ENCODE results near the gene NDC1. TPM values are rescaled to one million over a fixed set of nuclear protein-coding genes. Genes with fewer than 3 reads are reported as not detected.

NDC1 gene
- total RNA-seq, 2 donors from 2014 or later = 32.4 to 38.7 TPM

GRCh38 chr1:53737648-53738204 lies 100.4 kb downstream of the NDC1 start:
- Mint-ChIP-seq H3K27me3 (ENCODE audit: insufficient read depth) (peaks cover 53% of the 10 kb centered on the region), H3K27ac (no peak overlapping the region), H3K4me1 (peaks cover 20% of the 10 kb centered on the region), H3K9me3 (peaks cover 2% of the 10 kb centered on the region), H3K4me3 (peak overlapping the region; percentile 52), H3K36me3 (ENCODE audit: low read depth) (no peaks in the 10 kb centered on the region)
- TF ChIP-seq CTCF (conservative IDR thresholded peaks at IDR 0.05) = no peak
- Histone ChIP-seq H3K27me3 (ENCODE audit: control insufficient read depth, insufficient read depth, low read length, poor library complexity, severe bottlenecking) (peaks cover 48% of the 10 kb centered on the region), H3K27ac (ENCODE audit: low read depth, low read length) (no peak overlapping the region), H3K9me3 (ENCODE audit: control insufficient read depth, low read length) (peaks cover 2% of the 10 kb centered on the region), H3K4me3 (ENCODE audit: low read length) (peak overlapping the region; percentile 77), H3K36me3 (ENCODE audit: control insufficient read depth, insufficient read depth, low read length) (no peaks in the 10 kb centered on the region), H3K9ac (ENCODE audit: extremely low read depth, low read length, poor library complexity, severe bottlenecking) (no peak overlapping the region), H3K4me1 (ENCODE audit: control insufficient read depth, insufficient read depth, low read length) (peaks cover 11% of the 10 kb centered on the region)
- 11 to 17% methylated on average over 10 to 58 of the region's 58 CpGs for WGBS, 2 experiments (ENCODE audit: insufficient coverage in 1 of 2, insufficient read length in 1 of 2)
- peak; percentile 88 for DNase-seq

- Histone ChIP-seq H3K4me3 (ENCODE audit: low read length) (no peak overlapping the region), H3K27ac (ENCODE audit: low read depth, low read length) (no peak overlapping the region), H3K36me3 (ENCODE audit: control insufficient read depth, insufficient read depth, low read length) (no peaks in the 10 kb centered on the region), H3K27me3 (ENCODE audit: control insufficient read depth, insufficient read depth, low read length, poor library complexity, severe bottlenecking) (peaks cover 51% of the 10 kb centered on the region), H3K4me1 (ENCODE audit: control insufficient read depth, insufficient read depth, low read length) (peaks cover 11% of the 10 kb centered on the region), H3K9ac (ENCODE audit: extremely low read depth, low read length, poor library complexity, severe bottlenecking) (no peak overlapping the region), H3K9me3 (ENCODE audit: control insufficient read depth, low read length) (no peaks in the 10 kb centered on the region)
- Mint-ChIP-seq H3K27ac (no peak overlapping the region), H3K27me3 (ENCODE audit: insufficient read depth) (peaks cover 45% of the 10 kb centered on the region), H3K36me3 (ENCODE audit: low read depth) (no peaks in the 10 kb centered on the region), H3K4me3 (no peak overlapping the region), H3K4me1 (peaks cover 20% of the 10 kb centered on the region), H3K9me3 (no peaks in the 10 kb centered on the region)
- DNase-seq = no peak
- TF ChIP-seq CTCF (conservative IDR thresholded peaks at IDR 0.05) = no peak
- WGBS, 2 experiments (ENCODE audit: insufficient coverage in 1 of 2, insufficient read length in 1 of 2) = 84 to 90% methylated on average over 8 to 11 of the region's 11 CpGs
Observed at GRCh38 chr1:53736290-53736689, 101.8 kb downstream of the NDC1 start.

- Histone ChIP-seq H3K9ac (ENCODE audit: extremely low read depth, low read length, poor library complexity, severe bottlenecking) (no peak overlapping the region), H3K27ac (ENCODE audit: low read depth, low read length) (no peak overlapping the region), H3K36me3 (ENCODE audit: control insufficient read depth, insufficient read depth, low read length) (no peaks in the 10 kb centered on the region), H3K27me3 (ENCODE audit: control insufficient read depth, insufficient read depth, low read length, poor library complexity, severe bottlenecking) (peaks cover 53% of the 10 kb centered on the region), H3K4me3 (ENCODE audit: low read length) (no peak overlapping the region), H3K9me3 (ENCODE audit: control insufficient read depth, low read length) (no peaks in the 10 kb centered on the region), H3K4me1 (ENCODE audit: control insufficient read depth, insufficient read depth, low read length) (peaks cover 11% of the 10 kb centered on the region)
- no peak for DNase-seq
- Mint-ChIP-seq H3K27ac (no peak overlapping the region), H3K4me1 (peaks cover 20% of the 10 kb centered on the region), H3K27me3 (ENCODE audit: insufficient read depth) (peaks cover 39% of the 10 kb centered on the region), H3K36me3 (ENCODE audit: low read depth) (no peaks in the 10 kb centered on the region), H3K4me3 (no peak overlapping the region), H3K9me3 (no peaks in the 10 kb centered on the region)
- TF ChIP-seq CTCF (conservative IDR thresholded peaks at IDR 0.05) = no peak
- WGBS, 2 experiments (ENCODE audit: insufficient coverage in 1 of 2, insufficient read length in 1 of 2) = 82 to 83% methylated on average over 5 of the region's 5 CpGs
Observed at GRCh38 chr1:53735681-53736080, 102.4 kb downstream of the NDC1 start.

Measured in endodermal cell (in vitro differentiated cells).